Liver (tissue), 9 donors: Measurements from ENCODE around the gene KLHDC7B. TPM values are rescaled to one million over a fixed set of nuclear protein-coding genes. Genes with fewer than 3 reads are reported as not detected.

ENCODE experiments used
- DNase-seq: peaks from one replicate; pipeline ENCODE4 v3.0.0-alpha.2; 2017; ENCODE audit warnings: low spot score
- H3K27ac ChIP-seq, 2 donors: one replicate each; pipeline ENCODE4 v1.7.0; 2013; ENCODE audit warnings: inconsistent platforms in 2 of 2, low read length in 2 of 2, control low read depth in 1 of 2, low read depth in 1 of 2, mild to moderate bottlenecking in 1 of 2
- H3K27me3 ChIP-seq, 4 donors: one replicate each; pipeline versions ENCODE4 v1.6.1 to v1.7.0; 2013; ENCODE audit warnings: low read length in 3 of 4, inconsistent platforms in 1 of 4, mild to moderate bottlenecking in 1 of 4, moderate library complexity in 1 of 4; ENCODE audit not compliant: control insufficient read depth in 4 of 4, insufficient read depth in 4 of 4
- H3K36me3 ChIP-seq, 4 donors: one replicate each; pipeline versions ENCODE4 v1.6.1 to v1.7.0; 2013; ENCODE audit warnings: low read length in 3 of 4, mild to moderate bottlenecking in 3 of 4, low read depth in 1 of 4, moderate library complexity in 1 of 4; ENCODE audit not compliant: control insufficient read depth in 4 of 4, insufficient read depth in 3 of 4
- H3K4me1 ChIP-seq, 4 donors: one replicate each; pipeline versions ENCODE4 v1.6.1 to v1.7.0; 2013; ENCODE audit warnings: low read length in 3 of 4, mild to moderate bottlenecking in 3 of 4, moderate library complexity in 1 of 4; ENCODE audit not compliant: control insufficient read depth in 4 of 4, insufficient read depth in 4 of 4
- H3K4me3 ChIP-seq, 3 donors: one replicate each; pipeline versions ENCODE4 v1.6.1 to v1.7.0; 2013; ENCODE audit warnings: low read length in 3 of 3, control low read depth in 1 of 3, low read depth in 1 of 3, mild to moderate bottlenecking in 1 of 3
- H3K9ac ChIP-seq, 2 donors: one replicate each; pipeline ENCODE4 v1.7.0; 2013; ENCODE audit warnings: low read length in 2 of 2, mild to moderate bottlenecking in 2 of 2, moderate library complexity in 2 of 2, control low read depth in 1 of 2, low read depth in 1 of 2
- H3K9me3 ChIP-seq, 4 donors: one replicate each; pipeline versions ENCODE4 v1.6.1 to v1.7.0; 2013; ENCODE audit warnings: low read length in 3 of 4; ENCODE audit not compliant: control insufficient read depth in 4 of 4
- EGR1 ChIP-seq, 2 donors: IDR thresholded peaks; 2 replicates each; pipeline ENCODE4 v1.6.1; 2016 to 2018; ENCODE audit warnings: antibody characterized with exemption in 2 of 2, low read depth in 2 of 2
- FOXA1 ChIP-seq: IDR thresholded peaks from 2 replicates; pipeline ENCODE4 v1.6.1; 2016; ENCODE audit warnings: antibody characterized with exemption
- FOXA2 ChIP-seq: IDR thresholded peaks from 2 replicates; pipeline ENCODE4 v1.6.1; 2016; ENCODE audit warnings: antibody characterized with exemption
- HNF4A ChIP-seq, 2 donors: conservative IDR thresholded peaks; 2 replicates each; pipeline ENCODE4 v1.6.1; 2016; ENCODE audit warnings: antibody characterized with exemption in 2 of 2, mild to moderate bottlenecking in 2 of 2
- NR2F2 ChIP-seq: IDR thresholded peaks from 2 replicates; pipeline ENCODE4 v1.6.1; 2016; ENCODE audit warnings: antibody characterized with exemption
- RAD21 ChIP-seq, 2 donors: IDR thresholded peaks; 2 replicates each; pipeline ENCODE4 v1.6.1; 2016; ENCODE audit warnings: antibody characterized with exemption in 2 of 2, mild to moderate bottlenecking in 2 of 2
- SP1 ChIP-seq: IDR thresholded peaks from 2 replicates; pipeline ENCODE4 v1.6.1; 2018; ENCODE audit warnings: antibody characterized with exemption, mild to moderate bottlenecking
- TAF1 ChIP-seq: conservative IDR thresholded peaks from 2 replicates; pipeline ENCODE4 v1.6.1; 2016; ENCODE audit warnings: antibody characterized with exemption, mild to moderate bottlenecking
- YY1 ChIP-seq: IDR thresholded peaks from 2 replicates; pipeline ENCODE4 v1.6.1; 2016; ENCODE audit warnings: antibody characterized with exemption, mild to moderate bottlenecking
- WGBS: extraction: QIAGEN DNeasy Blood & Tissue Kit; methylation state at CpG from one replicate; pipeline ENCODE4 v1.1.7; 2013; 5-methylcytosine and 5-hydroxymethylcytosine counted together
- polyA plus RNA-seq, 2 donors: library from polyadenylated mRNA; stranded (reverse) in 1 of 2; unstranded in 1 of 2; fragments of 200-250 nt in 1 of 2; fragments of >200 nt in 1 of 2; fragmentation: Nextera tagmentation in 1 of 2; extraction: Ambion mirVana in 1 of 2; gene quantifications; one replicate each; pipeline versions ENCODE4 v1.2.1 to v1.2.3, GENCODE V29; 2013 to 2015
- total RNA-seq, 2 donors: library from RNA; depleted of rRNA; stranded (reverse); fragments of >200 nt; gene quantifications; one replicate each; pipeline ENCODE4 v1.2.3, GENCODE V29; 2014
- TF ChIP-seq, protein P1 (sequence below): IDR thresholded peaks from 2 replicates; pipeline ENCODE4 v1.6.1; 2016; ENCODE audit warnings: antibody characterized with exemption
- TF ChIP-seq, protein P2 (sequence below): fragments of 150-350 bp; IDR thresholded peaks from 2 replicates; pipeline ENCODE4 v1.5.1; 2017; ENCODE audit warnings: improper control_type of control experiment, low read depth, low read length; ENCODE audit not compliant: missing input control
- TF ChIP-seq, protein P3 (sequence below): IDR thresholded peaks from 2 replicates; pipeline ENCODE4 v1.6.1; 2016; ENCODE audit warnings: antibody characterized with exemption
- donor health status: healthy.
- donor health status: healthy.
- donor health status: healthy.
- donor health status: healthy.
- donor health status: healthy.

The KLHDC7B gene
- total and polyA plus RNA-seq, 4 donors: 0.08 to 0.16 (median 0.08) TPM; not detected in 1

DNA sequence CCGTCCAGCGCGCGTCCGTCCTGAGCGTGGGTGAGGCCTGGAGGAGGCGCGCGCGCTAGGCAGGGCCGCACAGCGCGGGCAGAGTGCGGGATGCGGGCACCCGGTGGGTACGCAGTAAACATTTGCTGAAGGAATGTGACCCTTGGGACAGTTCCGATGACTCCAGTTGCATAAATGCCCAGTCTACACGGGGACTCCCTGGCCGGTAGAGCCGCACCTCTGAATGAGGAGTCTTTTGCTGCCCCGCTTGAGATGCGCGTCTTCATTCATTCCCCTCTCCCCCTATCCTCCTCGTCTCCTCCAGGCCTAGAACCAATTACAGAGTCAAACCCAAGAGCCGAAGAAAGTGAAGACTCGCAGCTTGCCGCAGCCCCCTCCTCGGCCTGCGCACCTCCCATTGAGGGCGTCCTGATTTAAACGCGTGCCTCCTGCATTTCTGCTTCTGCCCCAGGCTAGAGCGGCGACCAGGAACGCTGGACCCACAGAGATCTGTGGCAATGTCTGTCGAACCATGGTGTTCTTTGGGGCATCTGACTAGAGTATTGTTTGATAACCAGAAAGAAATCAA lies 37.7 kb downstream of the KLHDC7B start:
- 13% methylated on average over 37 of the region's 37 CpGs for WGBS
- peak overlapping the region; percentile 60 to 99 for H3K27ac ChIP-seq
- peaks cover 8 to 21% (median 16%) of the 10 kb centered on the region in 4 donors for H3K4me1 ChIP-seq
- peaks cover 0 to 1% (median 0%) of the 10 kb centered on the region in 4 donors for H3K36me3 ChIP-seq
- no peak for DNase-seq
- peak overlapping the region; percentile 58 to 60 for H3K9ac ChIP-seq
- no peaks in the 10 kb centered on the region for H3K9me3 ChIP-seq
- H3K4me3 ChIP-seq: peak overlapping the region; percentile 68 to 81 (median 70)
- H3K27me3 ChIP-seq: no peaks in the 10 kb centered on the region
- TF ChIP-seq HNF4A (conservative IDR thresholded peaks at IDR 0.05): no peak
- TF ChIP-seq, protein P1, sequence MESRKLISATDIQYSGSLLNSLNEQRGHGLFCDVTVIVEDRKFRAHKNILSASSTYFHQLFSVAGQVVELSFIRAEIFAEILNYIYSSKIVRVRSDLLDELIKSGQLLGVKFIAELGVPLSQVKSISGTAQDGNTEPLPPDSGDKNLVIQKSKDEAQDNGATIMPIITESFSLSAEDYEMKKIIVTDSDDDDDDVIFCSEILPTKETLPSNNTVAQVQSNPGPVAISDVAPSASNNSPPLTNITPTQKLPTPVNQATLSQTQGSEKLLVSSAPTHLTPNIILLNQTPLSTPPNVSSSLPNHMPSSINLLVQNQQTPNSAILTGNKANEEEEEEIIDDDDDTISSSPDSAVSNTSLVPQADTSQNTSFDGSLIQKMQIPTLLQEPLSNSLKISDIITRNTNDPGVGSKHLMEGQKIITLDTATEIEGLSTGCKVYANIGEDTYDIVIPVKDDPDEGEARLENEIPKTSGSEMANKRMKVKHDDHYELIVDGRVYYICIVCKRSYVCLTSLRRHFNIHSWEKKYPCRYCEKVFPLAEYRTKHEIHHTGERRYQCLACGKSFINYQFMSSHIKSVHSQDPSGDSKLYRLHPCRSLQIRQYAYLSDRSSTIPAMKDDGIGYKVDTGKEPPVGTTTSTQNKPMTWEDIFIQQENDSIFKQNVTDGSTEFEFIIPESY: no peak
- TF ChIP-seq SP1: no peak
- no peak for TF ChIP-seq EGR1 (IDR thresholded peaks at IDR 0.05; ENCODE audit: low read depth in 2 of 2)
- no peak for TF ChIP-seq FOXA1

DNA sequence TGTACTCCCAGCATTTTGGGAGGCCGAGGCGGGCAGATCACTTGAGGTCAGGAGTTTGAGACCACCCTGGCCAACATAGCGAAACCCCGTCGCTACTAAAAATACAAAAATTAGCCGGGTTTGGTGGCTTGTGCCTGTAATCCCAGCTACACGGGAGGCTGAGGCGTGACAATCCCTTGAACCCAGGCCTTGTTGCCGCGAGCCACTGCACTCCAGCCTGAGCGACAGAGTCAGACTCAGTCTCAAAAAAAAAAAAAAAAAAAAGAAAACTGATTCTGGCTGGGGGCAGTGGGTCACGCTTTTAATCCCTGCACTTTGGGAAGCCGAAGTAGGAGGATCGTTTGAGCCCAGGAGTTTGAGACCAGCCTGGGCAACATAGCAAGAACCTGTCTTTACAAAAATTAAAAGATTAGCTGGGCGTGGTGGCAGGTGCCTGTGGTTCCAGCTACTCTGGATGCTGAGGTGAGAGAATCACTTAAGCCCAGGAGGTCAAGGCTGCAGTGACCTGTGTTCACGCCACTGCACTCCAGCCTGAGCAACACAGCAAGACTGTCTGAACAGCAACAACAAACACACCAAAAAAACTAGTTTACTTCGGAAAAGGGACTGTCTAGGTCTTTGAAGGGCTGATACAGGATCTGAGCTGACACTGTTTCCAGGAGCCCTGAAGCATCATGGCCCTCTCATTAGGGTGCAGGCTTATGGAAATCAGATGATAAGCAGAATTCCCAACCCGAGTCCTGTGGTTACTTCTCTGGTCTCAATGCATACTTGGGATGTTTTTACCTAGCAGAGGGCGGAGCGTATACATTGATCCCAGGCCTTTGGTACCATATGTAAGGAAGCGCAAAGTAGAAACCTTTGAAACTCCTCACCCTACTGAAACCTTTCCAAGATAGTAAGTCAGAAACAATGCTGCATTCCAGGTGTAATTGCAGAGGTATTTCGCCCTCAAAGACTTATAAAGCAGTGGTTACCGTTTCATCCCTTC lies 38.7 kb downstream of the KLHDC7B start:
- Histone ChIP-seq H3K36me3 (peaks cover 0 to under 1% (median 0%) of the 10 kb centered on the region in 4 donors), H3K4me1 (peaks cover 6 to 19% (median 15%) of the 10 kb centered on the region in 4 donors), H3K27me3 (no peaks in the 10 kb centered on the region), H3K27ac (no peak overlapping the region), H3K9me3 (no peaks in the 10 kb centered on the region), H3K4me3 (no peak overlapping the region), H3K9ac (no peak overlapping the region)
- no peak for DNase-seq
- WGBS: 97% methylated on average over 23 of the region's 23 CpGs
- no peak for TF ChIP-seq EGR1 (IDR thresholded peaks at IDR 0.05; ENCODE audit: low read depth in 2 of 2)
- TF ChIP-seq, protein P2, sequence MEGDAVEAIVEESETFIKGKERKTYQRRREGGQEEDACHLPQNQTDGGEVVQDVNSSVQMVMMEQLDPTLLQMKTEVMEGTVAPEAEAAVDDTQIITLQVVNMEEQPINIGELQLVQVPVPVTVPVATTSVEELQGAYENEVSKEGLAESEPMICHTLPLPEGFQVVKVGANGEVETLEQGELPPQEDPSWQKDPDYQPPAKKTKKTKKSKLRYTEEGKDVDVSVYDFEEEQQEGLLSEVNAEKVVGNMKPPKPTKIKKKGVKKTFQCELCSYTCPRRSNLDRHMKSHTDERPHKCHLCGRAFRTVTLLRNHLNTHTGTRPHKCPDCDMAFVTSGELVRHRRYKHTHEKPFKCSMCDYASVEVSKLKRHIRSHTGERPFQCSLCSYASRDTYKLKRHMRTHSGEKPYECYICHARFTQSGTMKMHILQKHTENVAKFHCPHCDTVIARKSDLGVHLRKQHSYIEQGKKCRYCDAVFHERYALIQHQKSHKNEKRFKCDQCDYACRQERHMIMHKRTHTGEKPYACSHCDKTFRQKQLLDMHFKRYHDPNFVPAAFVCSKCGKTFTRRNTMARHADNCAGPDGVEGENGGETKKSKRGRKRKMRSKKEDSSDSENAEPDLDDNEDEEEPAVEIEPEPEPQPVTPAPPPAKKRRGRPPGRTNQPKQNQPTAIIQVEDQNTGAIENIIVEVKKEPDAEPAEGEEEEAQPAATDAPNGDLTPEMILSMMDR: no peak
- no peak for TF ChIP-seq SP1
- no peak for TF ChIP-seq HNF4A (conservative IDR thresholded peaks at IDR 0.05)
- TF ChIP-seq FOXA2: no peak
- TF ChIP-seq YY1: no peak
- TF ChIP-seq RAD21 (IDR thresholded peaks at IDR 0.05): no peak
- TF ChIP-seq, protein P3, sequence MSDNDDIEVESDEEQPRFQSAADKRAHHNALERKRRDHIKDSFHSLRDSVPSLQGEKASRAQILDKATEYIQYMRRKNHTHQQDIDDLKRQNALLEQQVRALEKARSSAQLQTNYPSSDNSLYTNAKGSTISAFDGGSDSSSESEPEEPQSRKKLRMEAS: no peak
- TF ChIP-seq NR2F2: no peak
- no peak for TF ChIP-seq TAF1
